ENCODE data around the gene CDK2AP2. TPM values are rescaled to one million over a fixed set of nuclear protein-coding genes. Genes with fewer than 3 reads are reported as not detected.

CDK2AP2 gene
- total and polyA plus RNA-seq, 2 of the 8 experiments (the other 6 are each of a cell fraction or from before 2014, with no cell fraction given): 49.6 to 65.1 TPM

GRCh38 chr11:67503119-67504004 lies 4.6 kb downstream of the CDK2AP2 start:
- H3K9me3 ChIP-seq (ENCODE audit: insufficient read depth in 2 of 2, low read depth in 1 of 2, low read length in 1 of 2): no peaks in the 10 kb centered on the region
- peak overlapping the region; percentile 70 to 98 for H3K4me2 ChIP-seq (ENCODE audit: insufficient read depth in 1 of 2, low read depth in 2 of 2, low read length in 2 of 2)
- H3K27me3 ChIP-seq (replicated peaks in 1 of 4; ENCODE audit: control insufficient read depth in 3 of 4, extremely low read depth in 1 of 4, insufficient read depth in 3 of 4, low read length in 3 of 4): peaks cover 0 to 8% (median 4%) of the 10 kb centered on the region in 4 experiments; a peak in 3 of 7 replicates
- H3K14ac ChIP-seq (ENCODE audit: insufficient read length): no peak overlapping the region
- WGBS, 2 experiments (ENCODE audit: extremely low coverage in 1 of 2, insufficient coverage in 1 of 2, insufficient read length in 1 of 2, insufficient replicate concordance in 2 of 2, low coverage in 1 of 2, low lambda C conversion rate in 2 of 2, missing lambda C conversion rate in 1 of 2): 74% methylated on average over 11 of the region's 19 CpGs; no CpG with 5 or more reads in 1 of the 2 experiments
- H2BK15ac ChIP-seq (ENCODE audit: low read length): no peak overlapping the region
- 0 out of 4 replicates have a peak, but pooled peaks cover 0 to 8% of the 10 kb centered on the region in 2 experiments for H3K79me2 ChIP-seq (ENCODE audit: control insufficient read depth in 1 of 2, insufficient read depth in 2 of 2, low read length in 2 of 2)
- H2AFZ ChIP-seq (ENCODE audit: low read length): no peak overlapping the region
- no peak for DNase-seq (ENCODE audit: low read depth in 1 of 2, low spot score in 2 of 2)
- CTCF ChIA-PET (ENCODE audit: partially characterized antibody): no interaction called here
- H3K23ac ChIP-seq (ENCODE audit: insufficient read length): no peak overlapping the region
- H3K23me2 ChIP-seq (ENCODE audit: low read depth, low read length): peaks cover 20% of the 10 kb centered on the region; the same call in 1 of the 2 replicates
- no peaks in the 10 kb centered on the region for H3K79me1 ChIP-seq (ENCODE audit: low read depth, low read length)
- H3K18ac ChIP-seq (ENCODE audit: extremely low read depth, low read length): no peak overlapping the region
- peak overlapping the region; percentile 40 to 94 (median 72) for H3K4me3 ChIP-seq (ENCODE audit: extremely low read depth in 1 of 4, insufficient read depth in 2 of 4, low read depth in 3 of 4, low read length in 4 of 4)
- H3K9ac ChIP-seq (replicated peaks in 1 of 4; ENCODE audit: extremely low read depth in 1 of 4, low read depth in 3 of 4, low read length in 3 of 4): no peak overlapping the region
- no peak overlapping the region for H2BK20ac ChIP-seq (ENCODE audit: low read length)
- POLR2A ChIA-PET (ENCODE audit: partially characterized antibody): interaction anchor here (1.2 to 1.3 kb wide), 2 partner anchors 12 to 18 kb away, joined by 3 read pairs; no protein-coding TSS in a partner anchor
- H3K27ac ChIP-seq (ENCODE audit: low read depth, low read length): no peak overlapping the region
- H4K20me1 ChIP-seq (replicated peaks in 1 of 2; ENCODE audit: control insufficient read depth in 1 of 2, insufficient read depth in 2 of 2, low read length in 2 of 2): peaks cover 6 to 16% of the 10 kb centered on the region in 2 experiments
- H2BK120ac ChIP-seq (replicated peaks; ENCODE audit: low read depth, low read length): no peak overlapping the region
- no peak overlapping the region for H2BK5ac ChIP-seq (ENCODE audit: low read depth, low read length)
- H2AK5ac ChIP-seq (ENCODE audit: low read depth, low read length): no peak overlapping the region
- H3K56ac ChIP-seq (replicated peaks; ENCODE audit: insufficient read length, low read depth, low read length): no peak overlapping the region
- H4K5ac ChIP-seq (ENCODE audit: insufficient read length, low read depth, low read length): no peak overlapping the region
- H4K91ac ChIP-seq (replicated peaks; ENCODE audit: insufficient read length, low read length): no peak overlapping the region
- H4K8ac ChIP-seq (ENCODE audit: extremely low read depth, insufficient read depth, low read length): no peak overlapping the region
- H2BK12ac ChIP-seq (ENCODE audit: low read depth, low read length): no peak overlapping the region
- H3K4me1 ChIP-seq (replicated peaks in 1 of 4; ENCODE audit: control insufficient read depth in 3 of 4, insufficient read depth in 4 of 4, low read length in 3 of 4): peaks cover 0 to 27% (median 10%) of the 10 kb centered on the region in 4 experiments; a peak in 6 of 7 replicates
- FAIRE-seq: no peak
- H3K36me3 ChIP-seq (ENCODE audit: control insufficient read depth in 2 of 4, insufficient read depth in 4 of 4, low read length in 3 of 4): peaks cover 0 to 8% (median 2%) of the 10 kb centered on the region in 4 experiments; a peak in 5 of 8 replicates
- no peak overlapping the region for H3K4ac ChIP-seq (replicated peaks; ENCODE audit: insufficient read length, low read depth, low read length)
- TF ChIP-seq SRF (IDR thresholded peaks at IDR 0.05; ENCODE audit: low read depth, low read length) (no peak), POLR2AphosphoS5 (IDR thresholded peaks at IDR 0.05; ENCODE audit: low read depth, low read length) (no peak), YY1 (IDR thresholded peaks at IDR 0.05; ENCODE audit: low read depth, low read length) (no peak), CREB1 (IDR thresholded peaks at IDR 0.05) (no peak), SP2 (IDR thresholded peaks at IDR 0.05; ENCODE audit: low read length) (no peak), FOSL1 (IDR thresholded peaks at IDR 0.05; ENCODE audit: insufficient read depth, low read depth, low read length) (no peak), SAP30 (IDR thresholded peaks at IDR 0.05; ENCODE audit: insufficient read depth, insufficient replicate concordance, low read length) (no peak), HDAC2 (IDR thresholded peaks at IDR 0.05; ENCODE audit: borderline replicate concordance in 1 of 2, low read depth in 2 of 2, low read length in 2 of 2) (no peak), RXRA (IDR thresholded peaks at IDR 0.05; ENCODE audit: insufficient read depth, low read depth, low read length) (no peak)
